ENCODE data around the gene PHF5A. TPM values are rescaled to one million over a fixed set of nuclear protein-coding genes. Genes with fewer than 3 reads are reported as not detected.

Gene PHF5A
- total RNA-seq, 1 donor from 2014 or later = 29.0 TPM

DNA sequence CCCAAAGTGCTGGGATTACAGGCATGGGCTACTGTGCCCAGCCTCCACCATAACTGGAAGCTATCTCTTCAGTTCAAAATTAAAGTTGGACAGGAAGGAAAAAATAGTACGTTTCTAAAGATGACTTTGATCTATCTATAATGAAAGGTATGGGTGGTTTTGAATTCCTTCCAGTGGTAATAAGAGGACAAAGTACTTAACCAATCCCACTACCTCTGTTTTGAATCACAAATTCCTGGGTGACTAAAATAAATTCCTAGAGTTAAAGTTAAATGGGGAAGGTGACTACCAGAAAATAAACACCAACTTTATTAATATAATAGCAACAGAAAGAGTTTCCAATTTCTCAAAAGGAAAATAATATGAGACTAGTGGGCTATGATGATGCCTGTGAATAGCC, 9.1 kb downstream of the PHF5A start:
- no peak for DNase-seq (ENCODE audit: extremely low spot score, unreplicated experiment)
- Mint-ChIP-seq H3K4me3 (ENCODE audit: unreplicated experiment) (no peak overlapping the region), H3K27me3 (ENCODE audit: unreplicated experiment) (no peaks in the 10 kb centered on the region), H3K27ac (ENCODE audit: unreplicated experiment) (no peak overlapping the region), H3K4me1 (ENCODE audit: unreplicated experiment) (no peaks in the 10 kb centered on the region), H3K9me3 (ENCODE audit: unreplicated experiment) (no peaks in the 10 kb centered on the region), H3K36me3 (ENCODE audit: unreplicated experiment) (peaks cover 26% of the 10 kb centered on the region)
- TF ChIP-seq CTCF (IDR thresholded peaks at IDR 0.05) = no peak

DNA sequence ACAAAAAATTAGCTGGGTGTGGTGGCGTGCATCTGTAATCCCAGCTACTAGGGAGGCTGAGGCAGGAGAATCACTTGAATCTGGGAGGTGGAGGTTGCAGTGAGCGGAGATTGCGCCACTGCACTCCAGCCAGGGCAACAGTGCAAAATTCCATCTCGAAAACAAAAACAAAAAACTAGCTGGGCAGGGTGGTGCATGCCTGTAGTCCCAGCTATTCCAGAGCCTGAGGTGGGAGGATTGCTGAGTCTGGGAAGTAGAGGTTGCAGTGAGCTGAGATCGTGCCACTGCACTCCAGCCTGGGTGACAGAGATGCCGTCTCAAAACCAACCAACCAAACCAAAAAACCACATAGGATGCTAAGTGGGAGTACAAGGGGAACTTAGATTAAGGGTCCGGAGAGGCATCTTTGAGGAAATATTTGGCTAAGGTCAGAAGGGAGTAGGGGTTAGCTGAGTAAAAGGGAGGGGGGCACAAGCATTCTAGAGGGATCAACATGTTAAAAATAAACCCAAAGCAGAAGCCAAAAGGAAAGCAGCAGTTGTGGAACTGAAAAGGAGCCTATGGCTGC, 10.2 kb downstream of the PHF5A start:
- H3K27ac Mint-ChIP-seq (ENCODE audit: unreplicated experiment) = no peak overlapping the region
- TF ChIP-seq CTCF (IDR thresholded peaks at IDR 0.05) = no peak
- H3K27me3 Mint-ChIP-seq (ENCODE audit: unreplicated experiment) = no peaks in the 10 kb centered on the region
- DNase-seq (ENCODE audit: extremely low spot score, unreplicated experiment) = no peak
- no peaks in the 10 kb centered on the region for H3K4me1 Mint-ChIP-seq (ENCODE audit: unreplicated experiment)
- H3K9me3 Mint-ChIP-seq (ENCODE audit: unreplicated experiment) = no peaks in the 10 kb centered on the region
- peaks cover 19% of the 10 kb centered on the region for H3K36me3 Mint-ChIP-seq (ENCODE audit: unreplicated experiment)
- no peak overlapping the region for H3K4me3 Mint-ChIP-seq (ENCODE audit: unreplicated experiment)

DNA sequence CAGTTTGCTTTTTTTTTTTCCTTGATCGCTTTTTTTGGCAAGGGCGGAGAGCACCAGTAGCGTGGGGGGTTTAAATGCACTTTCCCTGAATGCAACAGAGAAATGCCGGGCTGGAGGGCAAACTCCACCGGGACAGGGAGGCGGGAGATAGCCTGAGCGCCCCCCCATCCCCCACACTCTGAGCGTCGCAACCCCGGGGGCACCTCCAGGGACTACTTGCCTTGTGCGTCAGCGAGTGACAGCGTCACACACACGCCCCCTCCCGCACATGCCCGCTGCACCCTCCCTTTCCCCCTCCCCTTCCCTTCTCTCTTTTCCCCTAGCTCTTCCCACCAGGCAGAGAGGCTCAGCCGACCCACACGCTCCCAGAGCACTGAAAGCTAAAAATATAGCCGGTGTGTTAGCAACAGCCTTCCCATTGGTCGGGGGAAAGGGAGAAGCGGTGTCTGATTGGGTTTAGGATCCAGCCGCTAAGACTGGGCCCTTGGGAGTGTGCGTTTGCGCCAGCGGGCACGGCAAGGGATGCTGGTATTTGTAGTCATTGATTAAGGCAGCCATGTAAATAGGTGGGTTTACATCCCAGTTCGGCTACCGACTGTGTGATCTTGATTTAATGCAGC, 20.2 kb downstream of the PHF5A start:
- peaks cover 13% of the 10 kb centered on the region for H3K4me1 Mint-ChIP-seq (ENCODE audit: unreplicated experiment)
- DNase-seq (ENCODE audit: extremely low spot score, unreplicated experiment) = peak; percentile 97
- no peaks in the 10 kb centered on the region for H3K27me3 Mint-ChIP-seq (ENCODE audit: unreplicated experiment)
- TF ChIP-seq CTCF (IDR thresholded peaks at IDR 0.05) = no peak
- peaks cover 3% of the 10 kb centered on the region for H3K36me3 Mint-ChIP-seq (ENCODE audit: unreplicated experiment)
- H3K4me3 Mint-ChIP-seq (ENCODE audit: unreplicated experiment) = peak overlapping the region; percentile 95
- H3K9me3 Mint-ChIP-seq (ENCODE audit: unreplicated experiment) = no peaks in the 10 kb centered on the region
- H3K27ac Mint-ChIP-seq (ENCODE audit: unreplicated experiment) = peak overlapping the region; percentile 95

DNA sequence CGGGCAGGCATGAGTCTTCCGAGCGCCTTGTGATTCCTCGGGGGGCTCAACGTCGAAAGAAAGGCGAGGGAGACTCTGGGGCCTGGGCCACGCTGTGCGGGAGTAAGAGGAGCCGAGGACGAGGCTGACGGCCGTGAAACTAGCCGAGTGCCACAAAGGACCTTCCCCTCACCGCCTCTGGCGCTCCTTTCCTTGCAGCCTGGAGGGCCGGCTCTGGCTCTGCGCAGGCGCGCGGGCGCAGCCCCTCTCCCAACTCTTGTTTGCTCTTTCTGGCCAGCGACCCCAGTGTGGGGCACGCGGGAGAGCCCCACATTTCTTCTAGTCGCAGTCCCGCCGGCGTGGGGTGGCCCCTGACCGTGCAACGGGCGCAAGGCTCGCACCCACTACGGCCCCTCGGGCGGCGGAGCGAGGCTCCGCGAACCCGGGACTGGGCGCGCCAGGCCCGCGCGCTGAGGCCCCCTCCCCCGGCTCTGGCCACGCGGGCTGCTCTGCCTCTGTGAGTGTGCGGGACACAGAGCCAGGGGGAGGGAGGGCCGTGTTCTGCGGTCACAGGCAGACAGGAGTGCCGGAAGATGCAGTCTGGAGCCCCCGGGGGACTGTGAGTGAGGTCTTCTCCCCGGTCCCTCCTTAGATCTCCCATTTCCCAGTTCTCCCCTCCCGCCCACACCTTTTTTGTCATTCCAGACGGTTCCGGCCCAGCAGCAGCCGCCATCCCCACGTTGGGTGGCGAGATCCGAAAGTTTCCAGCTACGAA, 20.9 kb downstream of the PHF5A start:
- Mint-ChIP-seq H3K9me3 (ENCODE audit: unreplicated experiment) (no peaks in the 10 kb centered on the region), H3K27ac (ENCODE audit: unreplicated experiment) (peak overlapping the region; percentile 95), H3K4me3 (ENCODE audit: unreplicated experiment) (peak overlapping the region; percentile 95), H3K4me1 (ENCODE audit: unreplicated experiment) (peaks cover 18% of the 10 kb centered on the region), H3K27me3 (ENCODE audit: unreplicated experiment) (no peaks in the 10 kb centered on the region), H3K36me3 (ENCODE audit: unreplicated experiment) (peaks cover 10% of the 10 kb centered on the region)
- no peak for TF ChIP-seq CTCF (IDR thresholded peaks at IDR 0.05)
- DNase-seq (ENCODE audit: extremely low spot score, unreplicated experiment) = peak; percentile 90

Measured in osteocyte (in vitro differentiated cells).